Colonic mucosa (tissue), 4 donors: ENCODE measurements around the gene IL1A. TPM values are rescaled to one million over a fixed set of nuclear protein-coding genes. Genes with fewer than 3 reads are reported as not detected.

Experiments used
- DNase-seq: peaks from one replicate; pipeline ENCODE4 v3.0.0-alpha.2; 2020
- H3K27ac ChIP-seq: fragments of 200-600 bp; one replicate; pipeline ENCODE4 v1.8.0; 2021
- H3K27me3 ChIP-seq: fragments of 200-600 bp; one replicate; pipeline ENCODE4 v1.8.0; 2021
- H3K36me3 ChIP-seq: fragments of 200-600 bp; one replicate; pipeline ENCODE4 v1.8.0; 2021
- H3K4me1 ChIP-seq: fragments of 200-600 bp; one replicate; pipeline ENCODE4 v1.8.0; 2021; ENCODE audit warnings: mild to moderate bottlenecking
- H3K4me3 ChIP-seq: fragments of 200-600 bp; one replicate; pipeline ENCODE4 v1.8.0; 2021
- H3K9ac ChIP-seq, 2 donors: one replicate each; pipeline ENCODE4 v1.7.0; 2013; ENCODE audit warnings: control low read depth in 2 of 2, low read depth in 2 of 2, low read length in 2 of 2
- H3K9me3 ChIP-seq: fragments of 200-600 bp; one replicate; pipeline ENCODE4 v1.8.0; 2021
- intact Hi-C: fragments of 100-400 bp; cut with DNase I; formaldehyde crosslinking; loops from one replicate; pipeline ENCODE4 v1.14.1; 2022
- total RNA-seq, 2 donors: library from RNA; stranded (reverse); fragmentation: NEBNext Ultra II Directional in 1 of 2; extraction: Animal tissue kit (Norgen Biotek cat#: 25700) in 1 of 2; gene quantifications; one replicate each; pipeline ENCODE4 v1.2.1, GENCODE V29; 2021
- TF ChIP-seq, protein P1 (sequence below): fragments of 200-600 bp; IDR thresholded peaks from one replicate; pipeline ENCODE4 v1.8.0; 2022; ENCODE audit warnings: antibody characterized with exemption, mild to moderate bottlenecking
- donor health status: healthy.
- donor health status: DM: no; HTN: no; CAD: no.
- donor health status: DM: no; HTN: no; CAD: no.

The IL1A gene
- total RNA-seq, 2 donors from 2014 or later, result 0.45 TPM; not detected in 1

DNA sequence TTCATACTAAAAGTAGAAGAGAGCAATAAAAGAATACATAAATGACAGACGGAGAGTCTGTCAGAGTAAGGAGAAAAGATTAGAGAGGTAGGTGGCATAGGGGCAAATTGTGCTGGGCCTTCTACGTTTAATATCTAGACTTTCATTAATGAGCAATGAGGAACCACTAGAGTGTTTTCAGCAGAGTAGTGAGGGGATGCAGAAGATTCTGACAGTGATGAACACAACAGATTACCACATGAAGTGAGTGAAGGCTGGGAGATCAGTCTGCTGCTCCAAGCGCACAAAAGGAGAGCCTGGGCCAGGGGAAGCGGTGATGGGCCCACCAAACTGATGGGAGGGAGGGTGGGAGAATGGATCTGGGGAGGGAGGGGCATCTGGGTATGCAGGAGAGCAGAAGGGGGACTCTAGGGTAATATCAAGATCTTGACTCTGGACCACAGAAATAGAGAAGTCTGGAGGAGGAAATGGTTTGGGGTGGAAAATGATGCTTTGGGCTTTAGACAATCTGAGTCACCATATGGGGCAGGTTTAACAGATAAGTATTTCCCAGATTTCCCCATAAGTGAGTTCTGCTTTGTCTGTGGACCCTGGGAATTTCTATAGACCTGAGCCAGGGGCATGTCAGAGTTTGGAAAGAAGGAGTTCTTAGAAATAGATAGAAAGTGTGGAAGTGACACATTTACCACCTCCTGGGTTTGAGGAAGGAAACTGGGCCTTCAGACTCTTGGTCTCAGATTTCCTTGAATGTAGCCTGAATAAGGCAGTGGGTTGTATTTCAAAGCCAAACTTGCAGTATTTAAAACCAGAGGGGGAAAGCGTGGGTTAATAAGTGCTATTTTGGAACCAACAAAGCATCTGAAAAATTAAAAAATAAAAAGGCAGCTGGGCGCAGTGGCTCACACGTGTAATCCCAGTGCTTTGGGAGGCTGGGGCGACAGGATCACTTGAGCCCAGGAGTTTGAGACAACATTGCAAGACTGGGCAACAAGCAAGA lies 15.0 kb upstream of the IL1A start:
- H3K4me3 ChIP-seq, result no peak overlapping the region
- intact Hi-C loops, result no loop called here
- DNase-seq, result no peak

GRCh38 chr2:112796486-112796885 lies 12.2 kb upstream of the IL1A start:
- TF ChIP-seq, protein P1, sequence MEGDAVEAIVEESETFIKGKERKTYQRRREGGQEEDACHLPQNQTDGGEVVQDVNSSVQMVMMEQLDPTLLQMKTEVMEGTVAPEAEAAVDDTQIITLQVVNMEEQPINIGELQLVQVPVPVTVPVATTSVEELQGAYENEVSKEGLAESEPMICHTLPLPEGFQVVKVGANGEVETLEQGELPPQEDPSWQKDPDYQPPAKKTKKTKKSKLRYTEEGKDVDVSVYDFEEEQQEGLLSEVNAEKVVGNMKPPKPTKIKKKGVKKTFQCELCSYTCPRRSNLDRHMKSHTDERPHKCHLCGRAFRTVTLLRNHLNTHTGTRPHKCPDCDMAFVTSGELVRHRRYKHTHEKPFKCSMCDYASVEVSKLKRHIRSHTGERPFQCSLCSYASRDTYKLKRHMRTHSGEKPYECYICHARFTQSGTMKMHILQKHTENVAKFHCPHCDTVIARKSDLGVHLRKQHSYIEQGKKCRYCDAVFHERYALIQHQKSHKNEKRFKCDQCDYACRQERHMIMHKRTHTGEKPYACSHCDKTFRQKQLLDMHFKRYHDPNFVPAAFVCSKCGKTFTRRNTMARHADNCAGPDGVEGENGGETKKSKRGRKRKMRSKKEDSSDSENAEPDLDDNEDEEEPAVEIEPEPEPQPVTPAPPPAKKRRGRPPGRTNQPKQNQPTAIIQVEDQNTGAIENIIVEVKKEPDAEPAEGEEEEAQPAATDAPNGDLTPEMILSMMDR, result no peak
- no peak for DNase-seq
- intact Hi-C loops, result no loop called here
- H3K9me3 ChIP-seq, result no peaks in the 10 kb centered on the region
- H3K27me3 ChIP-seq, result no peaks in the 10 kb centered on the region
- no peak overlapping the region for H3K27ac ChIP-seq
- no peaks in the 10 kb centered on the region for H3K4me1 ChIP-seq
- H3K9ac ChIP-seq, result no peak overlapping the region
- H3K36me3 ChIP-seq, result no peaks in the 10 kb centered on the region
- no peak overlapping the region for H3K4me3 ChIP-seq

More for the DNA sequence above, 15.0 kb upstream of the IL1A start:
- TF ChIP-seq, protein P1, result no peak
- Histone ChIP-seq H3K27me3 (no peaks in the 10 kb centered on the region), H3K9me3 (no peaks in the 10 kb centered on the region), H3K27ac (no peak overlapping the region), H3K4me1 (no peaks in the 10 kb centered on the region), H3K36me3 (no peaks in the 10 kb centered on the region), H3K9ac (no peak overlapping the region)

DNA sequence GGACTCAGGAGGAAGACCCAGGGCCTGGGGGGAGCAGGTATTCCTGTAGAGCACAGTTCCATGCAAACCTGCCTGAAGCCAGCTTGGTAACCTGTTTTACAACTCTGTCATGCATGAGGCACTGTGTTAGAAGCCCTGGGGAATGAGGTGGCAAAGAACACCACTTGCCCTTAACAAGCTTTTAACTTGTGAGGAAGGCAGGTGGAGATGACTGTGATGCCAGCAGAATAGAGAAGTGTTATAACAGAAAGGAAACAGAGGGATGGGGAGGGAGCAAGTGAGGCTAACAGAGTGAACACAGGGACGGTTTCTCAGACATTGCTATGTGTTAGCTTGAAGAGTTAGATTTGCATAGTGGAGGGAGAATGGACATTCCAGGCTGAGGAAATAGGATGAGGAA lies 11.5 kb upstream of the IL1A start:
- H3K27me3 ChIP-seq, result no peaks in the 10 kb centered on the region
- no peaks in the 10 kb centered on the region for H3K4me1 ChIP-seq
- no peak overlapping the region for H3K27ac ChIP-seq
- no peaks in the 10 kb centered on the region for H3K36me3 ChIP-seq
- TF ChIP-seq, protein P1, result no peak
- intact Hi-C loops, result no loop called here
- H3K9me3 ChIP-seq, result no peaks in the 10 kb centered on the region
- DNase-seq, result no peak
- no peak overlapping the region for H3K9ac ChIP-seq
- no peak overlapping the region for H3K4me3 ChIP-seq

DNA sequence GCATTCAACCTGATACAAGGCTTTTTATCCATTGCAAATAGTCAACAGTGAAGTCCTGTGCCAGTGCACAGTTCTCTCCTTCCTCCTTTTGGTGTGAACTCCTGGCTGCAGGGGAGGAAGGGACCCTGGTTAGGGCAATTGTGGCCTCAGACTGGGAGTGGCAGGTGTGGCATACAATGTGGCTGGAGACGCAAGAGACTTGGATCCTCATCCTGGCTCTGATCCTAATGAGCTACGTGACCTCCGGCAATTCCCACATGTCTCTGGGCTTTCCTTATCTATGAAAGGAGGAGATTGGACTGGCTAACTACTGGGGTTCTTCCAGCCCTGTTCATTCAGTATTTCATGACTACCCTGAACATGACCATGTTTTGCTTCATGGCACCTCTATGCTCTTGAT lies 10.5 kb upstream of the IL1A start:
- intact Hi-C loops, result no loop called here
- peak; percentile 65 for DNase-seq
- H3K4me1 ChIP-seq, result no peaks in the 10 kb centered on the region
- H3K9me3 ChIP-seq, result no peaks in the 10 kb centered on the region
- no peaks in the 10 kb centered on the region for H3K36me3 ChIP-seq
- no peak overlapping the region for H3K9ac ChIP-seq
- H3K27ac ChIP-seq, result no peak overlapping the region
- H3K4me3 ChIP-seq, result no peak overlapping the region
- TF ChIP-seq, protein P1, result no peak
- no peaks in the 10 kb centered on the region for H3K27me3 ChIP-seq

DNA sequence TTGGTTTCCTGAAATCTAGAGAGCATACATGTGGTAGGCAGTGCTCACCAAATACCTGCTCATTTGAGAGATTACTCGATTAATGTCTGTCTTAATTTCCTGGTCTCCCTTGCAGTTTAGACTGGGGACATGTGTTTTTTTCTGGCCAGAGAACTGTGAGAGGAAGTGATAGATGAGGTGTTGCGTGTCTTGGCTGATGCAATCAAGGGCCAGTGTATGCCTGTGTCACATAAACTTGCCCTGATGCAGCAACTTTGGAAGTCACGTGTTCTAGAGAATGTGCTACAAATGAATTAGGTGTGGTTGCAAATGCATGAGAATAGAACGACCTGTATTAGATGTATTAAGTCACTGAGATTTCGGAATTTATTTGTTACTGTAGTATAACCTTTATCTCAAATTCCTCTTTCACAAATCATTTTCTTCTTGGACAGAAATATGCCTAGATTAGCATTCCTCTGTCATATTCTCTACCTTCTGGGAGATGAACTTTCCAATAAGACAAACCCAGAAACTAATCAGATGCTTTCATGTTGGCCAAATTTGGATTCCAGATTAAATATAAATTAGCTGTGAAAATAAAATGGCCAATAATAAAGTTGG lies 9.9 kb upstream of the IL1A start:
- Histone ChIP-seq H3K9ac (no peak overlapping the region), H3K36me3 (no peaks in the 10 kb centered on the region), H3K9me3 (no peaks in the 10 kb centered on the region), H3K4me3 (no peak overlapping the region), H3K27me3 (no peaks in the 10 kb centered on the region), H3K27ac (no peak overlapping the region), H3K4me1 (no peaks in the 10 kb centered on the region)
- TF ChIP-seq, protein P1, result no peak
- intact Hi-C loops, result no loop called here
- no peak for DNase-seq
